ENCODE measurements around the gene EIF4A3. TPM values are rescaled to one million over a fixed set of nuclear protein-coding genes. Genes with fewer than 3 reads are reported as not detected.

Gene EIF4A3
- total RNA-seq = 10 to 100 TPM; 34.5 to 69.0 (median 59.2) TPM

- H3K27me3 ChIP-seq = no peaks in the 10 kb centered on the region
- H3K9me3 ChIP-seq = no peaks in the 10 kb centered on the region
- peaks cover 0 to 37% (median 15%) of the 10 kb centered on the region in 4 donors for H3K4me1 ChIP-seq
- TF ChIP-seq POLR2A (IDR thresholded peaks at IDR 0.05) (peak; percentile 81 to 95), EP300 (IDR thresholded peaks at IDR 0.05) (peak; percentile 97 to 100), CTCF (IDR thresholded peaks at IDR 0.05) (peak in 2 of 5 experiments; percentile 37 to 48)
- H3K36me3 ChIP-seq = peaks cover 0 to 19% (median 7%) of the 10 kb centered on the region in 3 donors
- peak within 1 kb of the TSS; percentile 89 to 100 (median 94) for H3K4me3 ChIP-seq
- 0% methylated on average over 35 to 47 of the region's 90 CpGs for WGBS, 2 donors
- peak within 1 kb of the TSS; percentile 86 to 99 (median 98) for H3K27ac ChIP-seq
- DNase-seq (ENCODE audit: low spot score in 2 of 2) = peak; percentile 97 to 98
These were observed at the start of gene EIF4A3 for GRCh38 chr17:80147035-80147822. Gene EIF4A3, minus strand, starts transcription at chr17:80147128. Its CDS starts 167 bp downstream, at chr17:80146961.

GRCh38 chr17:80196652-80197051, 49.7 kb upstream of the EIF4A3 start:
- Histone ChIP-seq H3K27me3 (no peaks in the 10 kb centered on the region), H3K27ac (no peak overlapping the region), H3K9me3 (no peaks in the 10 kb centered on the region), H3K4me1 (peaks cover 0 to 12% (median 3%) of the 10 kb centered on the region in 4 donors), H3K36me3 (no peaks in the 10 kb centered on the region), H3K4me3 (no peak overlapping the region)
- WGBS, 2 donors = 91 to 94% methylated on average over 6 to 7 of the region's 7 CpGs
- DNase-seq (ENCODE audit: low spot score in 2 of 2) = no peak
- TF ChIP-seq POLR2A (IDR thresholded peaks at IDR 0.05) = no peak
- TF ChIP-seq EP300 (IDR thresholded peaks at IDR 0.05) = no peak
- TF ChIP-seq CTCF (IDR thresholded peaks at IDR 0.05) = no peak

- WGBS, 2 donors = 55 to 61% methylated on average over 26 to 27 of the region's 27 CpGs
- Histone ChIP-seq H3K27ac (no peak overlapping the region), H3K27me3 (no peaks in the 10 kb centered on the region), H3K9me3 (no peaks in the 10 kb centered on the region), H3K4me3 (no peak overlapping the region), H3K36me3 (no peaks in the 10 kb centered on the region), H3K4me1 (peaks cover 0 to 18% (median 4%) of the 10 kb centered on the region in 4 donors)
- no peak for TF ChIP-seq EP300 (IDR thresholded peaks at IDR 0.05)
- peak; percentile 67 to 90 (median 87) for TF ChIP-seq CTCF (IDR thresholded peaks at IDR 0.05)
- no peak for TF ChIP-seq POLR2A (IDR thresholded peaks at IDR 0.05)
- no peak for DNase-seq (ENCODE audit: low spot score in 2 of 2)
These were observed 49.0 kb upstream of the EIF4A3 start for GRCh38 chr17:80195671-80196529.

- Histone ChIP-seq H3K4me3 (no peak overlapping the region), H3K36me3 (no peaks in the 10 kb centered on the region), H3K27me3 (no peaks in the 10 kb centered on the region), H3K27ac (no peak overlapping the region), H3K4me1 (peaks cover 0 to 18% (median 4%) of the 10 kb centered on the region in 4 donors), H3K9me3 (no peaks in the 10 kb centered on the region)
- TF ChIP-seq POLR2A (IDR thresholded peaks at IDR 0.05) (no peak), CTCF (IDR thresholded peaks at IDR 0.05) (no peak), EP300 (IDR thresholded peaks at IDR 0.05) (no peak)
- DNase-seq (ENCODE audit: low spot score in 2 of 2) = no peak
- whole genome bisulfite sequencing, 2 donors = 84 to 86% methylated on average over 14 of the region's 14 CpGs
These were observed 48.2 kb upstream of the EIF4A3 start for GRCh38 chr17:80195141-80195540.

Measured in tibial nerve (tissue), 4 donors.